ENCODE measurements around the gene MED26. TPM values are rescaled to one million over a fixed set of nuclear protein-coding genes. Genes with fewer than 3 reads are reported as not detected.
A peak's percentile ranks its signal among the peaks of the same experiment; 100 is the strongest.

Gene MED26
- total and polyA plus RNA-seq, 10 of the 15 experiments (the other 5 are each of a cell fraction or from before 2014, with no cell fraction given) = 1.1 to 21.4 (median 9.7) TPM

GRCh38 chr19:16581145-16581970, 46.6 kb downstream of the MED26 start (continued):
- no peak for TF ChIP-seq CEBPB (IDR thresholded peaks at IDR 0.05; ENCODE audit: borderline replicate concordance in 1 of 2, low read depth in 2 of 2, low read length in 2 of 2)
- TF ChIP-seq SMAD5 (IDR thresholded peaks at IDR 0.05; ENCODE audit: low read depth) = no peak
- no peak for TF ChIP-seq SUPT20H (IDR thresholded peaks at IDR 0.05; ENCODE audit: borderline replicate concordance, control insufficient read depth, low read depth, low read length)
- TF ChIP-seq BHLHE40 (IDR thresholded peaks at IDR 0.05; ENCODE audit: borderline replicate concordance in 1 of 2, low read depth in 2 of 2, low read length in 1 of 2) = peak; percentile 28 to 38; a peak in 1 of 4 replicates
- no peak for TF ChIP-seq ATF7 (IDR thresholded peaks at IDR 0.05; ENCODE audit: low read depth)
- no peak for TF ChIP-seq CREB1 (IDR thresholded peaks at IDR 0.05; ENCODE audit: low read depth)
- TF ChIP-seq ZNF592 (IDR thresholded peaks at IDR 0.05) = no peak
- no peak for TF ChIP-seq LARP7 (IDR thresholded peaks at IDR 0.05)
- TF ChIP-seq RCOR1 (conservative IDR thresholded peaks at IDR 0.05; ENCODE audit: low read depth, low read length) = no peak
- no peak for TF ChIP-seq MYC (IDR thresholded peaks at IDR 0.05; ENCODE audit: insufficient read depth, insufficient read length, insufficient replicate concordance, low read length, severe bottlenecking)
- peak; percentile 57; the same call in 1 of the 2 replicates for TF ChIP-seq ZNF687 (IDR thresholded peaks at IDR 0.05)
- TF ChIP-seq SMC3 (IDR thresholded peaks at IDR 0.05; ENCODE audit: borderline replicate concordance, low read length) = no peak
- no peak for TF ChIP-seq MYB (IDR thresholded peaks at IDR 0.05; ENCODE audit: borderline replicate concordance, low read depth, low read length)

All from GM12878 (cell line).